Panc1 (cell line): ENCODE results near the gene GOLGA6B. TPM values are rescaled to one million over a fixed set of nuclear protein-coding genes. Genes with fewer than 3 reads are reported as not detected.

Experiments
- ATAC-seq: fragments of 200-7000 bp; cut with Tn5 transposase; 2 replicates; pipeline ENCODE4 v1.9.1; 2020; ENCODE audit warnings: mild to moderate bottlenecking, moderate library complexity
- BruUV-seq: library from RNA; stranded (reverse); fragments of 400-500 nt; replicated peaks from 2 replicates; lab custom pipeline; 2021; lab: Mats Ljungman, UMichigan
- CTCF ChIA-PET: fragments of 300-600 bp; sonication (Branson Sonifier 250); formaldehyde crosslinking; loops from one replicate; lab custom pipeline; 2022; ENCODE audit warnings: antibody characterized with exemption; lab: Charles Lee
- POLR2A ChIA-PET: fragments of 300-600 bp; sonication (Branson Sonifier 250); formaldehyde crosslinking; loops from one replicate; lab custom pipeline; 2022; ENCODE audit warnings: antibody characterized with exemption; lab: Charles Lee
- DNase-seq: peaks from one replicate; pipeline ENCODE4 v3.0.0-alpha.2; 2010; ENCODE audit warnings: low read depth, low spot score
- H3K27ac ChIP-seq: 2 replicates; pipeline ENCODE4 v1.5.1; 2011; ENCODE audit warnings: mild to moderate bottlenecking, low read length, inconsistent platforms
- H3K27me3 ChIP-seq: fragments of 200-500 bp; sonication (Bioruptor generic); 2 replicates; pipeline ENCODE4 v1.6.0; 2014; ENCODE audit warnings: low read length, inconsistent platforms; ENCODE audit not compliant: control insufficient read depth, insufficient read depth
- H3K36me3 ChIP-seq: fragments of 200-500 bp; sonication (Bioruptor generic); 2 replicates; pipeline ENCODE4 v1.5.1; 2014; ENCODE audit warnings: inconsistent platforms, mild to moderate bottlenecking, low read length, moderate library complexity; ENCODE audit not compliant: control insufficient read depth, insufficient read depth
- H3K4me1 ChIP-seq: 2 replicates; pipeline ENCODE4 v1.5.1; 2011; ENCODE audit warnings: inconsistent platforms, mild to moderate bottlenecking, low read length, moderate library complexity; ENCODE audit not compliant: control insufficient read depth, insufficient read depth
- H3K4me3 ChIP-seq, 2 experiments: 2 replicates each; pipeline ENCODE4 v1.5.1; 2011 to 2012; ENCODE audit warnings: low read depth in 2 of 2, low read length in 2 of 2, mild to moderate bottlenecking in 2 of 2, inconsistent platforms in 1 of 2, moderate library complexity in 1 of 2
- H3K9me3 ChIP-seq: fragments of 200-500 bp; sonication (Bioruptor generic); 2 replicates; pipeline ENCODE4 v1.5.1; 2014; ENCODE audit warnings: low read depth, mild to moderate bottlenecking, inconsistent platforms, low read length, moderate library complexity; ENCODE audit not compliant: control insufficient read depth, insufficient read depth
- POLR2AphosphoS5 ChIP-seq: IDR thresholded peaks from 2 replicates; pipeline ENCODE4 v1.6.1; 2012; ENCODE audit warnings: mild to moderate bottlenecking, low read depth, low read length, moderate library complexity
- SIN3A ChIP-seq: IDR thresholded peaks from 2 replicates; pipeline ENCODE4 v1.6.1; 2012; ENCODE audit warnings: low read depth, mild to moderate bottlenecking, low read length, moderate library complexity, borderline replicate concordance; ENCODE audit not compliant: insufficient read depth
- TCF7L2 ChIP-seq: IDR thresholded peaks from 2 replicates; pipeline ENCODE4 v1.6.1; 2011; ENCODE audit warnings: mild to moderate bottlenecking, low read depth, low read length, inconsistent platforms
- in situ Hi-C: cut with HindIII; loops from 2 replicates; pipeline ENCODE4 v1.10.0; 2016; ENCODE audit warnings: low sequenced_read_pairs, low pct_unique_long_range_greater_than_20kb
- intact Hi-C: fragments of 100-400 bp; cut with micrococcal nuclease; formaldehyde crosslinking; loops from one replicate; pipeline ENCODE4 v1.10.0; 2022; ENCODE audit not compliant: unreplicated experiment
- total RNA-seq: library from RNA; stranded (reverse); gene quantifications from one replicate; pipeline ENCODE4 v1.2.1, GENCODE V29; 2021; ENCODE audit not compliant: unreplicated experiment
- TF ChIP-seq, protein P1 (sequence below): fragments of 450-650 bp; IDR thresholded peaks from 2 replicates; pipeline ENCODE4 v1.5.1; 2017; ENCODE audit warnings: mild to moderate bottlenecking
- TF ChIP-seq, protein P2 (sequence below), 2 experiments: IDR thresholded peaks; 2 replicates each; pipeline ENCODE4 v1.6.1; 2011 to 2012; ENCODE audit warnings: low read depth in 2 of 2, control low read depth in 1 of 2, low read length in 1 of 2, mild to moderate bottlenecking in 1 of 2, moderate library complexity in 1 of 2; ENCODE audit not compliant: insufficient read depth in 1 of 2

The GOLGA6B gene
- total RNA-seq, 1 experiment from 2014 or later: not detected

DNA sequence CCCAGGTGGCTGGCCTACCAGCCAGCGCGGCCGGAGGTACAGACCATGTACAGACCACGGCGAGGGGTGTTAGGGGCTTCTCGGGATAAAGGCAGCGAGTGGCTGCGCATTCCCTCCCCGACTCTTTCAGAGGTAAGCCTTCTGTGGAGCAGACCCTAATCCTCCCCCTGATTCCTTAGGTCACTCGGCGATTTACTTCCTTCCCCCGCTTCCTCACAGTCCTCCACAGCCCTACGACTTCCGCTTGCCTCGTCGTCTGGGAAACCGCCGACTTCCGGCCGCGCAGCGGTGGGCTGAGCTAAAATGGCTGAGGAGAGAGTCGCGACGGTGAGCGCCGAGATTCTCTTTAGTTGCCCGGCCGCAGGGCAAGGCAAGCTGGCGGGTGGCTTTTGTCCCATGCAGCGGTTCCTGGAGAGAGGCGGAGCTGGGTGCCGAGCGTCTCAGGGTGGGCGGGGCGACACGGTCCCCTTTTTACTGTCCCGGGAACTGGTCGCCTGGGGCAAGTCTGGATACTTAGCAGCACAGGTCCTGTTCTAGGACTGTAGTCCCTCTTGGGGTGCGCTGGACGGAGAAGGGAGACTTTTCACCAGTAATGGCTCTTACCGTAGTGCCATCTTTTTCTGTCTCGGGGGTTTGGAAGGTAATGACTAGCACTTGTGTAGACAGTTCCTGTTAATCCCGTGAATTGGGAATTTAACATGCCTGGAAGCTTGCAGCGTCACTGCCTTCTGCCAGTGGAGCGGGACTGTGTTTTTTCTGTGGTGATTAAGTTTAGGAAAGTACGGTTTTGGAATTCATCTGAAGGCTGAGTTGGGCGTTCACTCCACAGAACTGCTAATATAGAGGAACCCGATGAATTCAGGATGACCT lies 31.7 kb downstream of the GOLGA6B start, which contains the start of the genes BBS4 and HIGD2B:
Gene BBS4 (plus strand): TSS at position 283 of the 870 bp plus-strand sequence. CDS start 21 bp downstream, at position 304.
Gene HIGD2B (minus strand): TSS at position 258 of the 870 bp plus-strand sequence. CDS start 9,808 bp downstream, outside the sequence.
- TF ChIP-seq, protein P1, sequence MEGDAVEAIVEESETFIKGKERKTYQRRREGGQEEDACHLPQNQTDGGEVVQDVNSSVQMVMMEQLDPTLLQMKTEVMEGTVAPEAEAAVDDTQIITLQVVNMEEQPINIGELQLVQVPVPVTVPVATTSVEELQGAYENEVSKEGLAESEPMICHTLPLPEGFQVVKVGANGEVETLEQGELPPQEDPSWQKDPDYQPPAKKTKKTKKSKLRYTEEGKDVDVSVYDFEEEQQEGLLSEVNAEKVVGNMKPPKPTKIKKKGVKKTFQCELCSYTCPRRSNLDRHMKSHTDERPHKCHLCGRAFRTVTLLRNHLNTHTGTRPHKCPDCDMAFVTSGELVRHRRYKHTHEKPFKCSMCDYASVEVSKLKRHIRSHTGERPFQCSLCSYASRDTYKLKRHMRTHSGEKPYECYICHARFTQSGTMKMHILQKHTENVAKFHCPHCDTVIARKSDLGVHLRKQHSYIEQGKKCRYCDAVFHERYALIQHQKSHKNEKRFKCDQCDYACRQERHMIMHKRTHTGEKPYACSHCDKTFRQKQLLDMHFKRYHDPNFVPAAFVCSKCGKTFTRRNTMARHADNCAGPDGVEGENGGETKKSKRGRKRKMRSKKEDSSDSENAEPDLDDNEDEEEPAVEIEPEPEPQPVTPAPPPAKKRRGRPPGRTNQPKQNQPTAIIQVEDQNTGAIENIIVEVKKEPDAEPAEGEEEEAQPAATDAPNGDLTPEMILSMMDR: no peak
- TF ChIP-seq SIN3A (peak; percentile 89), POLR2AphosphoS5 (peak; percentile 94)
- in situ Hi-C loops (no loop called here), intact Hi-C loops (no loop called here)
- no peaks in the 10 kb centered on the region for H3K27me3 ChIP-seq
- BruUV-seq: TSS peak; percentile 94
- DNase-seq (peak; percentile 78), ATAC-seq (peak; percentile 98)
- H3K27ac ChIP-seq: peak within 1 kb of the TSS; percentile 97
- H3K4me3 ChIP-seq: peak within 1 kb of the TSS; percentile 81 to 99
- POLR2A ChIA-PET: interaction anchor here (0.6 to 0.7 kb wide), 5 partner anchors 19 to 507 kb away, joined by 4 to 7 read pairs (median 4); no protein-coding TSS in a partner anchor
- CTCF ChIA-PET: interaction anchor here (0.6 kb wide), 1 partner anchor 128 kb away, joined by 5 read pairs; no protein-coding TSS in a partner anchor
- H3K4me1 ChIP-seq: peaks cover 4% of the 10 kb centered on the region
- no peaks in the 10 kb centered on the region for H3K9me3 ChIP-seq
- H3K36me3 ChIP-seq: no peaks in the 10 kb centered on the region; the same call in 1 of the 2 replicates

DNA sequence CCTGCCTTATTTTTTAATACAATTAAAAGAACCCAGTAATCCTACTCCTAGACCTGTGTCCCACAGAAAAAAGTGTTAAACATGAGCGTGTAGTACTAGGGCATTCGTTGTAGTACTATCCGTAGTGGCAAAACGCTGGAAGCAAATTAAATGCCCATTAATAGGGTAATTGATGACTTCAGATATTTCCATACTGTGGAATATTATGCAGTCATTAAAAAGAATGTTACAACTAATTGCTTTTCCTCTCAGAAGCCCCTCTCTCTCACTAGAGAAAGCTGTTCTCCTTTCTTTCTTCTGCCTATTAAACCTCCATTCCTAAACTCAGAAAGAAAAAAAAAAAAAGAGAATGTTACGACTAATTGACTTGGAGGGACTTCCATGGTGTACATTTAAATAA lies 34.2 kb downstream of the GOLGA6B start:
- CTCF ChIA-PET: no interaction called here
- no TSS peak for BruUV-seq
- TF ChIP-seq POLR2AphosphoS5 (no peak), TCF7L2 (no peak), SIN3A (no peak)
- TF ChIP-seq, protein P2, sequence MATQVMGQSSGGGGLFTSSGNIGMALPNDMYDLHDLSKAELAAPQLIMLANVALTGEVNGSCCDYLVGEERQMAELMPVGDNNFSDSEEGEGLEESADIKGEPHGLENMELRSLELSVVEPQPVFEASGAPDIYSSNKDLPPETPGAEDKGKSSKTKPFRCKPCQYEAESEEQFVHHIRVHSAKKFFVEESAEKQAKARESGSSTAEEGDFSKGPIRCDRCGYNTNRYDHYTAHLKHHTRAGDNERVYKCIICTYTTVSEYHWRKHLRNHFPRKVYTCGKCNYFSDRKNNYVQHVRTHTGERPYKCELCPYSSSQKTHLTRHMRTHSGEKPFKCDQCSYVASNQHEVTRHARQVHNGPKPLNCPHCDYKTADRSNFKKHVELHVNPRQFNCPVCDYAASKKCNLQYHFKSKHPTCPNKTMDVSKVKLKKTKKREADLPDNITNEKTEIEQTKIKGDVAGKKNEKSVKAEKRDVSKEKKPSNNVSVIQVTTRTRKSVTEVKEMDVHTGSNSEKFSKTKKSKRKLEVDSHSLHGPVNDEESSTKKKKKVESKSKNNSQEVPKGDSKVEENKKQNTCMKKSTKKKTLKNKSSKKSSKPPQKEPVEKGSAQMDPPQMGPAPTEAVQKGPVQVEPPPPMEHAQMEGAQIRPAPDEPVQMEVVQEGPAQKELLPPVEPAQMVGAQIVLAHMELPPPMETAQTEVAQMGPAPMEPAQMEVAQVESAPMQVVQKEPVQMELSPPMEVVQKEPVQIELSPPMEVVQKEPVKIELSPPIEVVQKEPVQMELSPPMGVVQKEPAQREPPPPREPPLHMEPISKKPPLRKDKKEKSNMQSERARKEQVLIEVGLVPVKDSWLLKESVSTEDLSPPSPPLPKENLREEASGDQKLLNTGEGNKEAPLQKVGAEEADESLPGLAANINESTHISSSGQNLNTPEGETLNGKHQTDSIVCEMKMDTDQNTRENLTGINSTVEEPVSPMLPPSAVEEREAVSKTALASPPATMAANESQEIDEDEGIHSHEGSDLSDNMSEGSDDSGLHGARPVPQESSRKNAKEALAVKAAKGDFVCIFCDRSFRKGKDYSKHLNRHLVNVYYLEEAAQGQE (IDR thresholded peaks at IDR 0.05; ENCODE audit: insufficient read depth in 1 of 2, low read depth in 2 of 2, low read length in 1 of 2): no peak
- TF ChIP-seq, protein P1: no peak
- DNase-seq: no peak
- ATAC-seq: no peak
- in situ Hi-C loops: no loop called here
- Histone ChIP-seq H3K4me1 (peaks cover 4% of the 10 kb centered on the region), H3K27ac (no peak overlapping the region), H3K36me3 (no peaks in the 10 kb centered on the region; the same call in 1 of the 2 replicates), H3K9me3 (no peaks in the 10 kb centered on the region), H3K27me3 (no peaks in the 10 kb centered on the region), H3K4me3 (no peak overlapping the region)
- POLR2A ChIA-PET: no interaction called here
- intact Hi-C loops: no loop called here
